OCI-LY3 (cell line): ENCODE results near the gene CDC14A.

Source experiments
- H2AFZ ChIP-seq: fragments of 200-600, 300-600 bp; shearing (Covaris generic); 2 replicates; pipeline ENCODE4 v1.6.0; 2014; ENCODE audit warnings: antibody characterized with exemption, low read depth, low read length
- H3K27ac ChIP-seq: fragments of 200-600, 300-600 bp; sonication (generic); 2 replicates; pipeline ENCODE4 v1.5.1; 2014; ENCODE audit warnings: mild to moderate bottlenecking, low read length, moderate library complexity, mixed read lengths
- H3K27me3 ChIP-seq: fragments of 200-600, 300-600 bp; sonication (generic); 2 replicates; pipeline ENCODE4 v1.6.1; 2014; ENCODE audit warnings: low read depth, low read length, mixed read lengths
- H3K36me3 ChIP-seq: fragments of 200-600, 300-600 bp; sonication (generic); replicated peaks from 2 replicates; pipeline ENCODE3; 2014; ENCODE audit warnings: low read depth, low read length, mixed read lengths
- H3K4me1 ChIP-seq: fragments of 300-600, 200-600 bp; sonication (generic); 2 replicates; pipeline ENCODE4 v1.6.1; 2014; ENCODE audit warnings: low read length, mixed read lengths
- H3K4me2 ChIP-seq: fragments of 200-600, 300-600 bp; sonication (generic); 2 replicates; pipeline ENCODE4 v1.6.1; 2014; ENCODE audit warnings: low read length, mixed read lengths
- H3K4me3 ChIP-seq: fragments of 300-600, 200-600 bp; sonication (generic); 2 replicates; pipeline ENCODE4 v1.5.1; 2014; ENCODE audit warnings: antibody characterized with exemption, mild to moderate bottlenecking, low read length, moderate library complexity
- H3K79me2 ChIP-seq: fragments of 300-600, 200-600 bp; shearing (Covaris generic); 2 replicates; pipeline ENCODE4 v1.6.1; 2014; ENCODE audit warnings: mild to moderate bottlenecking, low read length, mixed read lengths
- H3K9ac ChIP-seq: fragments of 300-600, 200-600 bp; shearing (Covaris generic); 2 replicates; pipeline ENCODE4 v1.6.0; 2014; ENCODE audit warnings: mild to moderate bottlenecking, low read length, moderate library complexity
- H3K9me3 ChIP-seq: fragments of 200-600, 300-600 bp; shearing (Covaris generic); 2 replicates; pipeline ENCODE4 v1.6.1; 2014; ENCODE audit warnings: low read length, mixed read lengths; ENCODE audit not compliant: insufficient read depth
- H4K20me1 ChIP-seq: fragments of 200-600, 300-600 bp; sonication (generic); 2 replicates; pipeline ENCODE4 v1.6.1; 2016; ENCODE audit warnings: low read length, mixed read lengths; ENCODE audit not compliant: insufficient read depth
- EZH2phosphoT487 ChIP-seq: fragments of 200-600 bp; shearing (Covaris generic); IDR thresholded peaks from 2 replicates; pipeline ENCODE4 v1.6.1; 2018; ENCODE audit warnings: antibody characterized with exemption, mixed run types, low read depth
- TF ChIP-seq, protein P1 (sequence below): fragments of 200-600, 300-600 bp; sonication (generic); IDR thresholded peaks from 2 replicates; pipeline ENCODE4 v1.5.1; 2014; ENCODE audit warnings: antibody characterized with exemption, low read length, low read depth

CDC14A gene

DNA sequence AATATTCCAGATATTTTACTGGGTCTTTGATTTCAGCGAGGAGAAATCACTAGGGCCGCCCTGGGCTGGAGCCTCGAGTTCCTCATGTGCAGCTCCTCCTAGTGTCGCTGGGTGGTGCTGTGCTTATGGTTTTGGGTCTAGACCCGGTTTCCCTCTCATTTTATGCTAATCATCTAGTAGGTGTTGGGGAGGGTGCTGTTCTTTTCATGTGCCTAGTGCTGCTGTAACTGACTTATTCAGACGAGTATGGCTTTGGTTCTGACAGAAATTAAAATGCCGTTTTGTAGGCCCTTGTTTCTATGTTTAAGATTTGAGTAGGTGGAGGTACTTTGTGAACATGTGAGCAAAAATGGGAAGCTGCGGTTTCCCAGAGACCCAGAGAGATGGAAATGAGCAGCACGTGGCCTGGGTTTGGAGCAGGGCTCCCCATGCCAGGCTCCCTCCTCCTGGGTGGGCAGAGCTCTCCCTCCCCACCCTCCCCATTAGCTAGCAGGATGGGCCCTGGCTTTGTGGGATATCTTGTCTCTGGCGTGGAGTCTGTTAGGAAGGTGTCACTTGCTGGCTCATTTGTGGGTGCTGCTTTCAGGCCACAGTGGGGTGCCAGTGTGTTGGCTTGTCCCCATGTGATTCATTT is 111.6 kb downstream of the CDC14A start:
- no peaks in the 10 kb centered on the region for H3K27me3 ChIP-seq
- peak overlapping the region; percentile 9; the same call in 1 of the 2 replicates for H3K27ac ChIP-seq
- TF ChIP-seq, protein P1, sequence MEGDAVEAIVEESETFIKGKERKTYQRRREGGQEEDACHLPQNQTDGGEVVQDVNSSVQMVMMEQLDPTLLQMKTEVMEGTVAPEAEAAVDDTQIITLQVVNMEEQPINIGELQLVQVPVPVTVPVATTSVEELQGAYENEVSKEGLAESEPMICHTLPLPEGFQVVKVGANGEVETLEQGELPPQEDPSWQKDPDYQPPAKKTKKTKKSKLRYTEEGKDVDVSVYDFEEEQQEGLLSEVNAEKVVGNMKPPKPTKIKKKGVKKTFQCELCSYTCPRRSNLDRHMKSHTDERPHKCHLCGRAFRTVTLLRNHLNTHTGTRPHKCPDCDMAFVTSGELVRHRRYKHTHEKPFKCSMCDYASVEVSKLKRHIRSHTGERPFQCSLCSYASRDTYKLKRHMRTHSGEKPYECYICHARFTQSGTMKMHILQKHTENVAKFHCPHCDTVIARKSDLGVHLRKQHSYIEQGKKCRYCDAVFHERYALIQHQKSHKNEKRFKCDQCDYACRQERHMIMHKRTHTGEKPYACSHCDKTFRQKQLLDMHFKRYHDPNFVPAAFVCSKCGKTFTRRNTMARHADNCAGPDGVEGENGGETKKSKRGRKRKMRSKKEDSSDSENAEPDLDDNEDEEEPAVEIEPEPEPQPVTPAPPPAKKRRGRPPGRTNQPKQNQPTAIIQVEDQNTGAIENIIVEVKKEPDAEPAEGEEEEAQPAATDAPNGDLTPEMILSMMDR, result peak; percentile 81
- TF ChIP-seq EZH2phosphoT487, result no peak
- no peaks in the 10 kb centered on the region for H3K79me2 ChIP-seq
- no peak overlapping the region for H3K9ac ChIP-seq
- H3K4me1 ChIP-seq, result peaks cover 17% of the 10 kb centered on the region
- no peaks in the 10 kb centered on the region for H3K9me3 ChIP-seq
- peak overlapping the region; percentile 23; the same call in 1 of the 2 replicates for H3K4me3 ChIP-seq
- H2AFZ ChIP-seq, result no peak overlapping the region
- no peaks in the 10 kb centered on the region for H4K20me1 ChIP-seq
- H3K36me3 ChIP-seq, result no peaks in the 10 kb centered on the region
- peak overlapping the region; percentile 50 for H3K4me2 ChIP-seq

DNA sequence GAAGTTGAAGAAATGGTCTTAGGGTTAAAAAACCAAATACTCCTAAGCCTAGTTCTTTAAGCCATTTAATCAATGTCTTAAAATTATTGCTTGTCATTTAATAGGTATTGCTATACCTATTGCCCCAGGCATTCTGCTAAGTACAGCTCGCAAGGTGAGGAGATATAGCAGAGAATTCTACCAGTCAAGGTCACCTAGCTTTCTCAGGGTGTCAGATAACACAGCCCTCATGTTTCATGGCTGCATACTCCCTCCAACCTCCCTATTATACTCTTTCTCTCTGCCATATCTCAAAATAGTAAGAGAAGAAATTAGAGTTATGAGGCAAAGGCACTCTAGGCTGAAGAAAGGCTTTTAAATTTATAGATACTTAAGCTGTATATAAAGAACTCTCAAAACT is 117.3 kb downstream of the CDC14A start:
- H4K20me1 ChIP-seq, result no peaks in the 10 kb centered on the region
- TF ChIP-seq, protein P1, result no peak
- no peak for TF ChIP-seq EZH2phosphoT487
- H3K9ac ChIP-seq, result no peak overlapping the region
- H3K4me3 ChIP-seq, result no peak overlapping the region
- H3K4me1 ChIP-seq, result no peaks in the 10 kb centered on the region
- no peaks in the 10 kb centered on the region for H3K9me3 ChIP-seq
- no peak overlapping the region for H3K4me2 ChIP-seq
- no peaks in the 10 kb centered on the region for H3K36me3 ChIP-seq
- H3K27ac ChIP-seq, result no peak overlapping the region
- H3K27me3 ChIP-seq, result no peaks in the 10 kb centered on the region
- H2AFZ ChIP-seq, result no peak overlapping the region
- no peaks in the 10 kb centered on the region for H3K79me2 ChIP-seq

DNA sequence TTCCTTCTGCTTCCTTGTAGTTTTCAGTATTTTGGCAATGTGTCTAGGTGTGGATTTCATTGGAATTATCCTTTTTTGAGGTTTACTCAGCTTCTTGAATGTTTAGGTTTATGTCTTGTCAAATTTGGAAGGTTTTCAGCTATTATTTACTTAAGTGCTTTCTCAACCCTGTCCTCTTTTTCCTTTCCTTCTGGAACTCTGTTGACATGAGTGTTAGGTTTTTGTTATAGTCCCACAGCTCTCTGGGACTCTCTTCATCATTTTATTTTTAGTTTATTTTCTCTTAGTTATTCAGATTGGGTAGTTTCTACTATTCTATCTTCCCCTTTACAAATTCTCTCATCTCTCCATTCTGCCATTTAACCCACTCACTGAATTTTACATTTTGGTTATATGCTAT is 122.5 kb downstream of the CDC14A start:
- no peak overlapping the region for H3K4me2 ChIP-seq
- H3K9me3 ChIP-seq, result no peaks in the 10 kb centered on the region
- no peaks in the 10 kb centered on the region for H4K20me1 ChIP-seq
- H3K9ac ChIP-seq, result no peak overlapping the region
- no peaks in the 10 kb centered on the region for H3K4me1 ChIP-seq
- no peak overlapping the region for H2AFZ ChIP-seq
- H3K79me2 ChIP-seq, result no peaks in the 10 kb centered on the region
- H3K27me3 ChIP-seq, result no peaks in the 10 kb centered on the region
- no peak overlapping the region for H3K4me3 ChIP-seq
- H3K27ac ChIP-seq, result no peak overlapping the region
- H3K36me3 ChIP-seq, result no peaks in the 10 kb centered on the region
- no peak for TF ChIP-seq EZH2phosphoT487
- TF ChIP-seq, protein P1, result no peak

DNA sequence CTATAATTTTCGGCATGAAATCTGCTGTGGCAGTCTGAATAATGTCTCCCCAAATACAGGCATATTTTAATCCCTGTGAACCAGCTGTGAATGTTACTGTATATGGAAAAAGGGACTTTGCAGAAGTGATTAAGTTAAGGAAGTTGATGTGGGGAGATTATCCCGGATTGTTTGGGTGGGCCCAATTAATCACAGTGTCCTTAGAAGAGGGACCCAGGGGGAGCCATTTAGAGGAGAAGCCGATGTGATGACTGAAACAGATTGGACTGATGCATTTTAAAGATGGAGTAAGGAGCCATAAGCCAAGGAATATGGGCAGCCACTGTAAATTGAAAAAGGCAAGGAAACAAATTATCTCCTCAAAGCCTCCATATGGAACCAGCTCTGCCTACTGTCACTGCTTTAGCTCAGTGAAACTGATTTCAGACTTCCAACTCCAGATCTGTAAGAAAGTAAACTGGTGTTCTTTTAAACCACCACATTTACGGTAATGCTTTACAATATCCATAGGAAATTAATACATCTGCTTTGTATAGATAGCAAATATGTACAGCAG is 124.5 kb downstream of the CDC14A start:
- Histone ChIP-seq H2AFZ (no peak overlapping the region), H3K27me3 (no peaks in the 10 kb centered on the region), H3K27ac (no peak overlapping the region), H3K79me2 (no peaks in the 10 kb centered on the region), H3K4me3 (no peak overlapping the region), H3K4me1 (no peaks in the 10 kb centered on the region), H3K4me2 (no peak overlapping the region), H3K36me3 (no peaks in the 10 kb centered on the region), H4K20me1 (no peaks in the 10 kb centered on the region), H3K9me3 (no peaks in the 10 kb centered on the region), H3K9ac (no peak overlapping the region)
- TF ChIP-seq, protein P1, result no peak
- TF ChIP-seq EZH2phosphoT487, result no peak
